HepG2 (cell line): ENCODE measurements around the gene VPS4A. TPM values are rescaled to one million over a fixed set of nuclear protein-coding genes. Genes with fewer than 3 reads are reported as not detected.

Experiments used
- ADNP ChIP-seq: sonication (generic); formaldehyde crosslinking; IDR thresholded peaks from 2 replicates; pipeline ENCODE4 v1.4.0; 2020; ENCODE audit warnings: missing genetic modification reagents
- FOXA1 ChIP-seq, 2 experiments: fragments of 450-650 bp in 1 of 2; sonication (generic) in 1 of 2; formaldehyde crosslinking in 1 of 2; IDR thresholded peaks; 2 replicates each; pipeline versions ENCODE4 v1.4.0 to v1.6.1; 2016 to 2020; ENCODE audit warnings: missing genetic modification reagents in 1 of 2
- MEF2D ChIP-seq: sonication (generic); formaldehyde crosslinking; IDR thresholded peaks from 2 replicates; pipeline ENCODE4 v1.5.1; 2020; ENCODE audit warnings: mild to moderate bottlenecking, missing genetic modification reagents
- PCBP2 ChIP-seq: fragments of 200-400 bp; formaldehyde crosslinking; optimal IDR thresholded peaks from 2 replicates; pipeline ENCODE3; 2018; ENCODE audit warnings: low read length, low read depth; ENCODE audit not compliant: poor library complexity, severe bottlenecking
- PHF21A ChIP-seq: sonication (generic); formaldehyde crosslinking; IDR thresholded peaks from 2 replicates; pipeline ENCODE4 v1.5.0; 2020; ENCODE audit warnings: mild to moderate bottlenecking, missing genetic modification reagents
- TBL1XR1 ChIP-seq: fragments of 150-350 bp; IDR thresholded peaks from 2 replicates; pipeline ENCODE4 v1.6.1; 2014; ENCODE audit warnings: borderline replicate concordance, low read length; ENCODE audit not compliant: partially characterized antibody
- YEATS4 ChIP-seq: sonication (generic); formaldehyde crosslinking; IDR thresholded peaks from 2 replicates; pipeline ENCODE4 v1.4.0; 2020; ENCODE audit warnings: missing genetic modification reagents, borderline replicate concordance
- ZBTB3 ChIP-seq: sonication (generic); formaldehyde crosslinking; IDR thresholded peaks from 2 replicates; pipeline ENCODE4 v1.4.0; 2020; ENCODE audit warnings: low read depth, mild to moderate bottlenecking, moderate library complexity, missing genetic modification reagents, borderline replicate concordance
- ZFY ChIP-seq: sonication (generic); formaldehyde crosslinking; IDR thresholded peaks from 2 replicates; pipeline ENCODE4 v1.4.0; 2020; ENCODE audit warnings: missing genetic modification reagents
- ZMYM4 ChIP-seq: sonication (generic); formaldehyde crosslinking; IDR thresholded peaks from 2 replicates; pipeline ENCODE4 v1.8.1; 2023; ENCODE audit warnings: mild to moderate bottlenecking, missing genetic modification reagents
- ZNF572 ChIP-seq: sonication (generic); formaldehyde crosslinking; IDR thresholded peaks from 2 replicates; pipeline ENCODE4 v1.5.1; 2020; ENCODE audit warnings: mild to moderate bottlenecking, missing genetic modification reagents
- ZNF891 ChIP-seq: sonication (generic); formaldehyde crosslinking; IDR thresholded peaks from 2 replicates; pipeline ENCODE4 v1.5.0; 2020; ENCODE audit warnings: mild to moderate bottlenecking, missing genetic modification reagents
- polyA plus RNA-seq, 8 experiments: library from polyadenylated mRNA; depleted of rRNA in 3 of 8; stranded (reverse) in 7 of 8; unstranded in 1 of 8; fragments of >200 nt; fragmentation: Illumina TruSeq in 4 of 8; extraction: Trizol in 4 of 8; gene quantifications; 2 replicates each; pipeline versions ENCODE4 v1.2.1 to v1.2.3, GENCODE V29; 2011 to 2016; ENCODE audit warnings: low read depth in 4 of 8, missing spikeins in 1 of 8, mixed read lengths in 1 of 8; ENCODE audit not compliant: insufficient read depth in 1 of 8
- total RNA-seq, 5 experiments: library from RNA; depleted of rRNA; stranded (reverse); fragments of >200 nt; fragmentation: Illumina TruSeq; extraction: Trizol; gene quantifications; 2 replicates each; pipeline ENCODE4 v1.2.3, GENCODE V29; 2016; ENCODE audit warnings: low read depth in 1 of 5
- TF ChIP-seq, protein P1 (sequence below): sonication (generic); formaldehyde crosslinking; IDR thresholded peaks from 2 replicates; pipeline ENCODE4 v1.5.0; 2020; ENCODE audit warnings: mild to moderate bottlenecking, missing genetic modification reagents
- TF ChIP-seq, protein P2 (sequence below): sonication (generic); formaldehyde crosslinking; IDR thresholded peaks from 2 replicates; pipeline ENCODE4 v1.8.1; 2023; ENCODE audit warnings: missing genetic modification reagents, inconsistent platforms, borderline replicate concordance
- TF ChIP-seq, protein P3 (sequence below): sonication (generic); formaldehyde crosslinking; IDR thresholded peaks from 2 replicates; pipeline ENCODE4 v1.4.0; 2020; ENCODE audit warnings: missing genetic modification reagents, borderline replicate concordance
- TF ChIP-seq, protein P4 (sequence below): sonication (generic); formaldehyde crosslinking; IDR thresholded peaks from 2 replicates; pipeline ENCODE4 v1.4.0; 2020; ENCODE audit warnings: missing genetic modification reagents, mild to moderate bottlenecking, borderline replicate concordance
- TF ChIP-seq, protein P5 (sequence below): IDR thresholded peaks from 2 replicates; pipeline ENCODE4 v1.6.1; 2016; ENCODE audit warnings: missing genetic modification reagents, missing compliant biosample characterization

Gene VPS4A
- total and polyA plus RNA-seq, 2 of the 13 experiments (the other 11 are each of a cell fraction or from before 2014, with no cell fraction given): 13.2 to 27.9 TPM

DNA sequence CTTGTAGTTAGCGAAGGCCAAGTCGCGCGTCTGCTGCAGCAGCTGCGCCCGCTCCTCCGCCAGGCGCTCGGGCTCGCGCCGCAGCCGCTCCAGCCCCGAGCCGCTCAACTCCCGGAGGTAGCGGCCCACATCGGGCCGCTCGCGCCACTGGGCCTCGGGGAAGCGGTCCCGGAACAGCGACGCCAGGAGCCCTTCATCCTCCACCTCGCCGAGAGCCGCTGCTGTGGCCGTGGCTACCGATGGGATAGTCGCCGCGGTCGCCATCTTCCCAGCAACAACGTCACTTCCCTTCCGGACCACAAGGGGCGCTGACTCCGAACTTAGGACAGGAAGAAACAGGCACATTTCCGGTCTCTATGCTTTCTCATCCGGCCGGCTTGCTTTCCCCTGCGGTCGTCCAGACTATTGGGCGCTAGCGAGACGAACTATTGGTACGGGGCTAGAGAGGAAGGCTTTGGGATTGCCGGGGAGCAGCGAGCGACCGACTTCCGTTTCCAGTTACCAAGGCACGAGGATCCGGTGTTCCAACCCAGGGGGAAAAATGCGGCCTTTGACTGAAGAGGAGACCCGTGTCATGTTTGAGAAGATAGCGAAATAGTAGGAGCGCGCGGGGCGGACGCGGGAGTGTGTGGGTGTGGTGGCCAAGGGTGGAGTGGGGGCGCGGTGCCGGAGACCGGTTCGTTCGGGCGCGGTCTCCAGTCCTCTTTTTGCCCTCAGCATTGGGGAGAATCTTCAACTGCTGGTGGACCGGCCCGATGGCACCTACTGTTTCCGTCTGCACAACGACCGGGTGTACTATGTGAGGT, 28.3 kb downstream of the VPS4A start, which contains the start of the genes COG8 and NIP7 (continued):
- TF ChIP-seq, protein P1, sequence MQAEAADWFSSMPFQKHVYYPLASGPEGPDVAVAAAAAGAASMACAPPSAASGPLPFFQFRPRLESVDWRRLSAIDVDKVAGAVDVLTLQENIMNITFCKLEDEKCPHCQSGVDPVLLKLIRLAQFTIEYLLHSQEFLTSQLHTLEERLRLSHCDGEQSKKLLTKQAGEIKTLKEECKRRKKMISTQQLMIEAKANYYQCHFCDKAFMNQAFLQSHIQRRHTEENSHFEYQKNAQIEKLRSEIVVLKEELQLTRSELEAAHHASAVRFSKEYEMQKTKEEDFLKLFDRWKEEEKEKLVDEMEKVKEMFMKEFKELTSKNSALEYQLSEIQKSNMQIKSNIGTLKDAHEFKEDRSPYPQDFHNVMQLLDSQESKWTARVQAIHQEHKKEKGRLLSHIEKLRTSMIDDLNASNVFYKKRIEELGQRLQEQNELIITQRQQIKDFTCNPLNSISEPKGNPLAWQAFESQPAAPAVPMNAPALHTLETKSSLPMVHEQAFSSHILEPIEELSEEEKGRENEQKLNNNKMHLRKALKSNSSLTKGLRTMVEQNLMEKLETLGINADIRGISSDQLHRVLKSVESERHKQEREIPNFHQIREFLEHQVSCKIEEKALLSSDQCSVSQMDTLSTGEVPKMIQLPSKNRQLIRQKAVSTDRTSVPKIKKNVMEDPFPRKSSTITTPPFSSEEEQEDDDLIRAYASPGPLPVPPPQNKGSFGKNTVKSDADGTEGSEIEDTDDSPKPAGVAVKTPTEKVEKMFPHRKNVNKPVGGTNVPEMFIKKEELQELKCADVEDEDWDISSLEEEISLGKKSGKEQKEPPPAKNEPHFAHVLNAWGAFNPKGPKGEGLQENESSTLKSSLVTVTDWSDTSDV (CRISPR knock-in tag): no peak; the same call in none of the 2 replicates
- TF ChIP-seq ZFY (CRISPR knock-in tag) (peak; percentile 94), ZNF891 (peak; percentile 91), YEATS4 (peak; percentile 98), FOXA1 (IDR thresholded peaks at IDR 0.05) (no peak), FOXA1 (CRISPR knock-in tag; IDR thresholded peaks at IDR 0.05) (no peak), MEF2D (CRISPR knock-in tag) (peak; percentile 42; the same call in 1 of the 2 replicates), ZMYM4 (CRISPR knock-in tag) (peak; percentile 100), PCBP2 (no peak), ADNP (CRISPR knock-in tag) (no peak), ZNF572 (CRISPR knock-in tag) (no peak), PHF21A (CRISPR knock-in tag) (peak; percentile 95), ZBTB3 (CRISPR knock-in tag) (no peak), TBL1XR1 (peak; percentile 22)
- TF ChIP-seq, protein P2, sequence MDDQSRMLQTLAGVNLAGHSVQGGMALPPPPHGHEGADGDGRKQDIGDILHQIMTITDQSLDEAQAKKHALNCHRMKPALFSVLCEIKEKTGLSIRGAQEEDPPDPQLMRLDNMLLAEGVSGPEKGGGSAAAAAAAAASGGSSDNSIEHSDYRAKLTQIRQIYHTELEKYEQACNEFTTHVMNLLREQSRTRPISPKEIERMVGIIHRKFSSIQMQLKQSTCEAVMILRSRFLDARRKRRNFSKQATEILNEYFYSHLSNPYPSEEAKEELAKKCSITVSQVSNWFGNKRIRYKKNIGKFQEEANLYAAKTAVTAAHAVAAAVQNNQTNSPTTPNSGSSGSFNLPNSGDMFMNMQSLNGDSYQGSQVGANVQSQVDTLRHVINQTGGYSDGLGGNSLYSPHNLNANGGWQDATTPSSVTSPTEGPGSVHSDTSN: 0 out of 2 replicates have a peak, but pooled peaks have one; percentile 54
- TF ChIP-seq, protein P3, sequence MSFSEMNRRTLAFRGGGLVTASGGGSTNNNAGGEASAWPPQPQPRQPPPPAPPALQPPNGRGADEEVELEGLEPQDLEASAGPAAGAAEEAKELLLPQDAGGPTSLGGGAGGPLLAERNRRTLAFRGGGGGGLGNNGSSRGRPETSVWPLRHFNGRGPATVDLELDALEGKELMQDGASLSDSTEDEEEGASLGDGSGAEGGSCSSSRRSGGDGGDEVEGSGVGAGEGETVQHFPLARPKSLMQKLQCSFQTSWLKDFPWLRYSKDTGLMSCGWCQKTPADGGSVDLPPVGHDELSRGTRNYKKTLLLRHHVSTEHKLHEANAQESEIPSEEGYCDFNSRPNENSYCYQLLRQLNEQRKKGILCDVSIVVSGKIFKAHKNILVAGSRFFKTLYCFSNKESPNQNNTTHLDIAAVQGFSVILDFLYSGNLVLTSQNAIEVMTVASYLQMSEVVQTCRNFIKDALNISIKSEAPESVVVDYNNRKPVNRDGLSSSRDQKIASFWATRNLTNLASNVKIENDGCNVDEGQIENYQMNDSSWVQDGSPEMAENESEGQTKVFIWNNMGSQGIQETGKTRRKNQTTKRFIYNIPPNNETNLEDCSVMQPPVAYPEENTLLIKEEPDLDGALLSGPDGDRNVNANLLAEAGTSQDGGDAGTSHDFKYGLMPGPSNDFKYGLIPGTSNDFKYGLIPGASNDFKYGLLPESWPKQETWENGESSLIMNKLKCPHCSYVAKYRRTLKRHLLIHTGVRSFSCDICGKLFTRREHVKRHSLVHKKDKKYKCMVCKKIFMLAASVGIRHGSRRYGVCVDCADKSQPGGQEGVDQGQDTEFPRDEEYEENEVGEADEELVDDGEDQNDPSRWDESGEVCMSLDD: no peak; the same call in 1 of the 2 replicates
- TF ChIP-seq, protein P4, sequence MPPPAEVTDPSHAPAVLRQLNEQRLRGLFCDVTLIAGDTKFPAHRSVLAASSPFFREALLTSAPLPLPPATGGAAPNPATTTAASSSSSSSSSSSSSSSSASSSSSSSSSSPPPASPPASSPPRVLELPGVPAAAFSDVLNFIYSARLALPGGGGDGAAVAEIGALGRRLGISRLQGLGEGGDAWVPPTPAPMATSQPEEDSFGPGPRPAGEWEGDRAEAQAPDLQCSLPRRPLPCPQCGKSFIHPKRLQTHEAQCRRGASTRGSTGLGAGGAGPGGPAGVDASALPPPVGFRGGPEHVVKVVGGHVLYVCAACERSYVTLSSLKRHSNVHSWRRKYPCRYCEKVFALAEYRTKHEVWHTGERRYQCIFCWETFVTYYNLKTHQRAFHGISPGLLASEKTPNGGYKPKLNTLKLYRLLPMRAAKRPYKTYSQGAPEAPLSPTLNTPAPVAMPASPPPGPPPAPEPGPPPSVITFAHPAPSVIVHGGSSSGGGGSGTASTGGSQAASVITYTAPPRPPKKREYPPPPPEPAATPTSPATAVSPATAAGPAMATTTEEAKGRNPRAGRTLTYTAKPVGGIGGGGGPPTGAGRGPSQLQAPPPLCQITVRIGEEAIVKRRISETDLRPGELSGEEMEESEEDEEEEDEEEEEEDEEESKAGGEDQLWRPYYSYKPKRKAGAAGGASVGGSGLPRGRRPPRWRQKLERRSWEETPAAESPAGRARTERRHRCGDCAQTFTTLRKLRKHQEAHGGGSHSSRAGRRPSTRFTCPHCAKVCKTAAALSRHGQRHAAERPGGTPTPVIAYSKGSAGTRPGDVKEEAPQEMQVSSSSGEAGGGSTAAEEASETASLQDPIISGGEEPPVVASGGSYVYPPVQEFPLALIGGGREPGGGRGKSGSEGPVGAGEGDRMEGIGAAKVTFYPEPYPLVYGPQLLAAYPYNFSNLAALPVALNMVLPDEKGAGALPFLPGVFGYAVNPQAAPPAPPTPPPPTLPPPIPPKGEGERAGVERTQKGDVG (CRISPR knock-in tag): peak; percentile 87; the same call in 1 of the 2 replicates
- TF ChIP-seq, protein P5, sequence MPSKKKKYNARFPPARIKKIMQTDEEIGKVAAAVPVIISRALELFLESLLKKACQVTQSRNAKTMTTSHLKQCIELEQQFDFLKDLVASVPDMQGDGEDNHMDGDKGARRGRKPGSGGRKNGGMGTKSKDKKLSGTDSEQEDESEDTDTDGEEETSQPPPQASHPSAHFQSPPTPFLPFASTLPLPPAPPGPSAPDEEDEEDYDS (CRISPR knock-in tag): peak; percentile 90
